PFSK-1 (cell line): ENCODE results near the gene C6orf132.

Source experiments
- FOXP2 ChIP-seq: optimal IDR thresholded peaks from 2 replicates; pipeline ENCODE3; 2011; ENCODE audit warnings: borderline replicate concordance, control low read depth, inconsistent platforms; ENCODE audit not compliant: insufficient read depth; ENCODE audit errors: extremely low read length, extremely low read depth
- POLR2AphosphoS5 ChIP-seq: IDR thresholded peaks from 2 replicates; pipeline ENCODE4 v1.6.1; 2012; ENCODE audit warnings: low read depth, mild to moderate bottlenecking, control low read depth, low read length, moderate library complexity
- SIN3A ChIP-seq: IDR thresholded peaks from 2 replicates; pipeline ENCODE4 v1.6.1; 2012; ENCODE audit warnings: mild to moderate bottlenecking, low read length, moderate library complexity, borderline replicate concordance; ENCODE audit not compliant: insufficient read depth
- TAF1 ChIP-seq: IDR thresholded peaks from 2 replicates; pipeline ENCODE4 v1.6.1; 2012; ENCODE audit warnings: low read length, control low read depth, borderline replicate concordance; ENCODE audit not compliant: insufficient read depth
- TF ChIP-seq, protein P1 (sequence below), 2 experiments: IDR thresholded peaks; 2 replicates each; pipeline versions ENCODE4 v1.6.1 to v1.8.0; 2011 to 2012; ENCODE audit warnings: low read depth in 2 of 2, low read length in 2 of 2, control low read depth in 1 of 2, inconsistent platforms in 1 of 2, mild to moderate bottlenecking in 1 of 2, moderate library complexity in 1 of 2; ENCODE audit not compliant: insufficient read depth in 1 of 2

The C6orf132 gene

DNA sequence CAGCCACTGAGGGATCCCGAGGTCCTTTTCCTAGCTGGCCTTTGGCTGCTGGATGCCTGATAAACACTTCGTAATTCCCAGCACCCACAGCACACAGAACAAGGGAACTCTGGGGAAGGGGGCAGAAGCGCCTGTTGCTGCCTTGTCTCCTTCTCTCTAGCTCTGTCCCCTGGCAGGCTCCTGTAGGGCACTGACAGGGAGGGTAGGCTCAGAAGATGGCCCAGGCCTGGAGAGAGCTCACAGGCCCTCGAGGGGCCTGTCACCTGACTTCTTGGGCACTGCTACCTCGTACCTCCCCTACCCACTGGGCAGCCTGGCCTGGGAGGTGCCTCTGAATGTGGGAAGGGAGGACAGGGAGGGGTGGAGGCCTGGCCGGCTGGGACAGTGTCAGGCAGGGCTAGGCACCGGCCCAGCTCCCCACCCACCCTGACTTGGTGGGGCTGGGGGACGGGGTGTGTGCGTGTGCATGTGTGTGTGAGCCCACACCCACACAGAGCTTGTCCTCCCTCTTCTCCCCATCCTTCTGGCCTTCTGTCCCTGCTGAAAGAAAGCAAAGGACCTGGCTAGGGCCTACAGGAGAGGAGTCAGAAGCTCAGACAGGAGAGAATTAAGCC lies 18.1 kb downstream of the C6orf132 start:
- TF ChIP-seq FOXP2 (no peak), POLR2AphosphoS5 (no peak), SIN3A (no peak), TAF1 (no peak)
- TF ChIP-seq, protein P1, sequence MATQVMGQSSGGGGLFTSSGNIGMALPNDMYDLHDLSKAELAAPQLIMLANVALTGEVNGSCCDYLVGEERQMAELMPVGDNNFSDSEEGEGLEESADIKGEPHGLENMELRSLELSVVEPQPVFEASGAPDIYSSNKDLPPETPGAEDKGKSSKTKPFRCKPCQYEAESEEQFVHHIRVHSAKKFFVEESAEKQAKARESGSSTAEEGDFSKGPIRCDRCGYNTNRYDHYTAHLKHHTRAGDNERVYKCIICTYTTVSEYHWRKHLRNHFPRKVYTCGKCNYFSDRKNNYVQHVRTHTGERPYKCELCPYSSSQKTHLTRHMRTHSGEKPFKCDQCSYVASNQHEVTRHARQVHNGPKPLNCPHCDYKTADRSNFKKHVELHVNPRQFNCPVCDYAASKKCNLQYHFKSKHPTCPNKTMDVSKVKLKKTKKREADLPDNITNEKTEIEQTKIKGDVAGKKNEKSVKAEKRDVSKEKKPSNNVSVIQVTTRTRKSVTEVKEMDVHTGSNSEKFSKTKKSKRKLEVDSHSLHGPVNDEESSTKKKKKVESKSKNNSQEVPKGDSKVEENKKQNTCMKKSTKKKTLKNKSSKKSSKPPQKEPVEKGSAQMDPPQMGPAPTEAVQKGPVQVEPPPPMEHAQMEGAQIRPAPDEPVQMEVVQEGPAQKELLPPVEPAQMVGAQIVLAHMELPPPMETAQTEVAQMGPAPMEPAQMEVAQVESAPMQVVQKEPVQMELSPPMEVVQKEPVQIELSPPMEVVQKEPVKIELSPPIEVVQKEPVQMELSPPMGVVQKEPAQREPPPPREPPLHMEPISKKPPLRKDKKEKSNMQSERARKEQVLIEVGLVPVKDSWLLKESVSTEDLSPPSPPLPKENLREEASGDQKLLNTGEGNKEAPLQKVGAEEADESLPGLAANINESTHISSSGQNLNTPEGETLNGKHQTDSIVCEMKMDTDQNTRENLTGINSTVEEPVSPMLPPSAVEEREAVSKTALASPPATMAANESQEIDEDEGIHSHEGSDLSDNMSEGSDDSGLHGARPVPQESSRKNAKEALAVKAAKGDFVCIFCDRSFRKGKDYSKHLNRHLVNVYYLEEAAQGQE (IDR thresholded peaks at IDR 0.05; ENCODE audit: insufficient read depth in 1 of 2, low read depth in 2 of 2, low read length in 2 of 2) = no peak

DNA sequence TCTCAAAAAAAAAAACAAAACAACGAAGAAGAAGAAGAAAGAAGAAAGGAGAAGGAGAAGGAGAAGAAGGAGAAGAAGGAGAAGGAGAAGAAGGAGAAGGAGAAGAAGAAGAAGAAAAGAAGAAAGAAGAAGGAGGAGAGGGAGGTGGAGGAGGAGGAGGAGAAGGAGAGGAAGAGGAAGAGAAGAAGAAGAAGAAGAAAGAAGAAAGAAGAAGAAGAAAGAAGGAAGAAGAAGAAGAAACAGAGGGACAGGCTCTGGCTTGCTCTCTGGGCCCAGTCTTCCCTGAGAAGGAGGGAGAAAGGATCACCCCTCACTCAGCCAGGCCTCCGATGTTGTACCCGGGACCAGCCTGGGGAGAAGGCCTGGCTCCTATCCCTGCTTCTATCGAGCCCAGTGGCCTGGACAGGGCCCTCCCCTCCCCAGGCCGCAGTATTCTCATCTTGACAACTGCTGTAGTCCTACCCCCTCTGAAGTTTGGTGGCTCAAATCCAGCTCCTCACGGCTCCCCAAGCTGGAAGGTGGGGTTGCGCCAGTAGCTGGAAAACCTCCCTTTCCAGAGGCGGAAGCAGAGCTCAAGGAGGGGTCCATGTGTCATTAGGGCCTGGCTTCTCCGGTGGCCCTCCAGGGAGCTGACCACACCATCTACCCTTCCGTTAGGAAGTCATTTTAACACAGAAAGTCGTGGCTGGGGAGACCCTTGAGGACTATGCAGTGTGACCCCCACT lies 18.9 kb downstream of the C6orf132 start:
- TF ChIP-seq POLR2AphosphoS5 (no peak), FOXP2 (no peak), TAF1 (no peak), SIN3A (no peak)
- TF ChIP-seq, protein P1 (IDR thresholded peaks at IDR 0.05; ENCODE audit: insufficient read depth in 1 of 2, low read depth in 2 of 2, low read length in 2 of 2) = no peak

DNA sequence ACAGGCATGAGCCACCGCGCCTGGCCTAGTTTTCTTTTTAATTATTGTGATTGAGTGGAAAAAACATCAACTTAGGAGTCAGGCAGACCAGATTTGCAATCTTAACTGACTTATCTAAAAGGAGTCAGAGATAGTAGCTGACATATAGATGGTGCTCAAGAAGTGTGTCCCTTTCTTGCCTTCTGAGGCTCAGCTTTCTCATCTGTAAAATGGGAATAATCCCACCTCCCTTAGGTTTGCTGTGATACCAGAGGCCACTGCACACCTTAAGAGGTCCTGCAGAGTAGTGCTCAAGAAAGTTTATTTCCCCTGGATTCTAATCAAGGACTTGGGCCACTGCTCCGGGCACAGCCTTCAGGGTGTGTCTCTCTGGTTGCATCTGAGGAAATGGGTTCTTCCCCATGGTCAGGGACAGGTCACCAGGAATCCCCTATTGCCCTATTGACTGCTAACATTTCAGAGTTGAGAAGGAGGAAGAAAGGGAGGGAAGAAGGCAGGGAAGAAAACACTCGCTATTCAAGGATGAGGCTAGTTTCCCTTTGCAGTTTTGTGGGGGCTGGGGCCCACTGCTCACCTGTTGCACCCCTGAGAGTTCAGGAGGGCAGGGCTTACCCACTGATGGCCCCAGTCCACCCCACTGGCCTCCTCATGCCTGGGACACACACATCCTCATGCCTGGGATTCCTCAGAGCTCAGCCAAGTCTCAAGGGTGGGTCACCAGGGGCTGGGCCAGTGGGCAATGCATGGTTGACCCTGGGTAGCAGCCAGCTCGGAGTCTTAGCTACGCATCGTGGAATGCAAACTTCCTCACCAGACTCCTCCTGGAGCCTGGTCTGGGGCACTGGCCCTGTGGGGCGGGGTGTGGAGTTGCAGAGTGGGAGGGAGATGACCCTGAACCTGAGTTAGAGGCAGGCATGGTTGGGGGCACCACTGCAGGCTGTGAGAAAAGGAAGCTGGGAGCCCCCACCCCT lies 21.2 kb downstream of the C6orf132 start:
- TF ChIP-seq POLR2AphosphoS5 = no peak
- no peak for TF ChIP-seq FOXP2
- no peak for TF ChIP-seq SIN3A
- no peak for TF ChIP-seq TAF1
- TF ChIP-seq, protein P1 (IDR thresholded peaks at IDR 0.05; ENCODE audit: insufficient read depth in 1 of 2, low read depth in 2 of 2, low read length in 2 of 2) = no peak

DNA sequence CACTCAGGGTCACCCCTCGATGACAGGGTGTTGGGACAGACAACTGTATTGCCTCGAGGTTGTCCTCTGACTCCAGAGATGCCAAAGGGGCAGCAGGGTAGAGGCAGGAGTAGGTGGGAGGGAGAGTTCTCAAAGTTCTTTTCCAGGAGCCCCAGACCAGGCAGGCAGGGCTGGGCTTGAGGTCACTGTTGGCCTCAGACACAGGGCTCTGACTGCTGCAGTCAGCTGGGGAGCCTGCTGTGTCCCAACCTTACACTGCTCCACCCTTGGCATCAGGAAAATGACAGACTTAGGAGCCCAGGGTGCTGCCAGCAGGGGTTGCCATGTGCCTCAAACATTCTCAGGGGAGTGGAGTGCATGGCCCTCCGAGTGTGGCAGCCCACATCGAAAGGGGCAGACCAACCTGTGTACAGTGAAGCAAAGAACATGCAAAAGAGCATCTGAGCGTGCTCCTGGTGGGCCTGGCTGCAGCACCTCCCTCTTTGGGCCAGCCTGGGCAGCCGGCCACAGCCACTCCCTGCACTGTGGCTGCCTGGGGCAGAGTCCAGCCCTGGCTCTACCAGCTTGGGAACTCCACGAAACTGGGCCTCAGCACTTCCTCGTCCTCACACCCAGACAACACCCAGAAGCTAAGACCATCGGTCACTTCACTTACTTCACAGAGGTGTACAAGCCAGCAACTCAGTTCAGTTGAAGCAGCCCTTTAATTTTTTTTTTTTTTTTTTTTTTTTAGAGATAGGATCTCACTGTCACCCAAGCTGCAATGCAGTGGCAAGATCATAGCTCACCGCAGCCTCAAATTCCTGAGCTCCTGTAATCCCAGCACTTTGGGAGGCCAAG lies 24.0 kb downstream of the C6orf132 start:
- TF ChIP-seq, protein P1 (IDR thresholded peaks at IDR 0.05; ENCODE audit: insufficient read depth in 1 of 2, low read depth in 2 of 2, low read length in 2 of 2) = no peak
- no peak for TF ChIP-seq FOXP2
- no peak for TF ChIP-seq TAF1
- TF ChIP-seq SIN3A = no peak
- no peak for TF ChIP-seq POLR2AphosphoS5
